Activated CD8-positive, alpha-beta memory T cell treated with anti-CD3 and anti-CD28 coated beads, Interleukin-2, amount 50 U/mL, for 1 hour (primary cell): ENCODE results near the gene SCAI.
"Not testable (repeated sequence)": the region's sequence is repeated elsewhere in the genome, so short reads cannot be mapped to it uniquely, and the experiment has no call there.

Experiments used
- DNase-seq: peaks from one replicate; pipeline ENCODE4 v3.0.0-alpha.2; 2020; ENCODE audit errors: extremely low read depth

The SCAI gene

DNA sequence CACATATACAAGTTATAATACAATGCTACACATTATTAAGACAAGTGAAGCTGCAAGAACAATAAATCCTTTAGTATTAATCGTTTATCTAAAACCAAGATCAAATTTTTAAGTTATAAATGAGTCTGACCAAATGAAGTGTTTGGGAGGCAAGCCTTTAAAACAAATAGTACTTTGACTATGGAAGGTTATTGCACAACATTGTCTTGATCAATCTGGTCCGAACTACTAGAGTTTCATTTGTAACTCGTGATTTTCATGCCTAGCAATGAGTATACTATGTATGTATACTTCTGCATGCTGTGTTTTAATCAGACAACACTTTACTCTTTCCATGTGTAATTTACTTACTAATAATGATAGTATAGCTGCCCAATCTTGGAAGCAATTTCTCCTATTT is 115.3 kb downstream of the SCAI start:
- no peak for DNase-seq

GRCh38 chr9:125024917-125025316 is 118.4 kb downstream of the SCAI start:
- DNase-seq = no peak

- no peak for DNase-seq
Observed at GRCh38 chr9:125021069-125021468, 122.3 kb downstream of the SCAI start.

- DNase-seq = not testable (repeated sequence)
Observed at GRCh38 chr9:125015655-125016054, 127.7 kb downstream of the SCAI start.

- not testable (repeated sequence) for DNase-seq
Observed at GRCh38 chr9:125012013-125012412, 131.3 kb downstream of the SCAI start.

DNA sequence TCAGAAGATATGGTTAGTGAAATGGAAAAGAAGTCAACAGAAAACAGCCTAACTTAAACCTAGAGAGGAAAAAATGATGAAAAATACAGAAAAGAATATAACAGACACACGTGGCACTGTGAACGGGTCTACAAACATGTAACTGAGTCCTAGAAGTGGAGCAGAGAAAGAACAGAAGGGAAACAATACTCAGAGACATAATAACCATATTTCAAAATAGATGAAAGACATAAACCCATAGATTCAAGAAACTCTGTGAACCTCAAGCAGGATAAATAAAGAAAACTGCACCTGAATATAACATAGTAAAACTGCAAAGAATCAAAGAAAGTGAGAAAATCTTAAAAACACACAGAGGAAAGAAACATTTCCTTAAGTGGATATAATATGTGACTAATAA is 134.7 kb downstream of the SCAI start:
- no peak for DNase-seq

DNA sequence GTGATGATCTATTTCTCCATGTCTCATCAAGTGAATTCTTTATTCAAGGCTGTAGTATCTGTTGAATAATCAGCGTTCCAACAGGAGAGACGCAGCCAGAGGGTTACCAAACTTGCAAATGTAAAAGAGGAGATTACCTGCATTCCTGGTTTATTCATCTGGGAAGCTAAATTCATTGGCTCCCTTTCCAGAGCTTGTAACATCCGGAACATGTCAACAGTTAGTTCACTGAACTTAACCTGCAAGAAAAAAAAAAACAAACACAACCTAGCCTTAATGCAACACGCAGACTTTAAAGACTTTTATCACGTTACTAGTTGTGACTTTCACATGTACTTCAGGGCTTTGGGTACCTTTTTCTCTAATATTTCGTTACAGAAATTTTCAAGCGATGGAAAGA is 140.0 kb downstream of the SCAI start:
- DNase-seq = no peak

DNA sequence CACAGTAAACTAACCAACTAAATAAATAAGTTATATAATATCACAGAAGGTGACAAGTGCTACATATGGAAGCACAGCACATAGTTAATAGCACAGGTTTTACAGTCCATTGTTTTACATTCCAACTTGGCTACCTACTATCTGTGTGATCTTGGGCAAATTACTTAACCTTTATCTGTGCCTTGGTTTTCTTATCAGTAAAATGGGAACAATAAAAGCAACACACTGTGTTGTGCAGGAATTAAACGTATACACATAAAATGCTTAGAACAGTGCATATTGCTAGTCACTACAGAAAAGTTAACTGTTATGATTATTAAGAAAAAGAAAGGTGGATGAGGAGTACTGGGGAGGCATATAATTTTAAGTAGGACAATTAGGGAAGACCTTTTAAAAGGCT is 159.6 kb downstream of the SCAI start:
- no peak for DNase-seq

DNA sequence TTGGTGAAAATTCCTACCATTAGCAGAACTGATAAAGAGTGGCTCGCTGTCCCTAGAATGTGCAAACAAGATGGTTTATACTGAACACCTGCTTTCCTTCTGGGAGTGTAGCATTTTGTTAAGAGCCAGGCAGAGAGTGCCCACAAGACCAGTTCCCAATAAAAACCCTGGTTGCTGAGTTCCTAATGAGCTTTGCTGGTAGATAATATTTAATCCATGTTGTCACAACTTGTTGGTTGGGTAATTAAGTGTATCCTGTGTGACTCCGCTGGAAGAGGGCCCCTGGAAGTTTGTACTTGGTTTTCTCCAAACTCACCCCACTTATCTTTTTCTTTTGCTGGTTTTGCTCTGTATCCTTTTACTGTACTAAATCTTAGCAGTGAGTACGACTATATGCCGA is 162.9 kb downstream of the SCAI start:
- no peak for DNase-seq

DNA sequence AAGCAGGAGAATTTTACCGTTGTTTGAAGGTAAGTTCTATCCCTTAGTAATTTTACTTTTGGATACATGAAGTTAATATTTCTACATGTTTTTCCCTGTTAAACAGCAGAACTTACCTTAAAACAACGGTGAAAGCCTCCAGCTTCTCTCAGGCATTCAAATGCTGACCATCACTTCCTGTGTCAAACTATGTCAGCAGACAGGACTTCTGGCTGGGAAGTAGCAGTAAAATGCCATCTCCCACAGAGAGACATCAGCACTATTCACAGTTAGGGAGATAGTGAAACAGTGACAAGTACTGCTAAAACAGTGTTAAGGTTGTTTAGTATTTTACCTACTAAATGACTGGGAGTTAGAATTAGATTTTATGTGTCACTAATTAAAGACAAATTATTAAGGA is 168.2 kb downstream of the SCAI start:
- no peak for DNase-seq

GRCh38 chr9:124973807-124974206 is 169.5 kb downstream of the SCAI start:
- DNase-seq = no peak

DNA sequence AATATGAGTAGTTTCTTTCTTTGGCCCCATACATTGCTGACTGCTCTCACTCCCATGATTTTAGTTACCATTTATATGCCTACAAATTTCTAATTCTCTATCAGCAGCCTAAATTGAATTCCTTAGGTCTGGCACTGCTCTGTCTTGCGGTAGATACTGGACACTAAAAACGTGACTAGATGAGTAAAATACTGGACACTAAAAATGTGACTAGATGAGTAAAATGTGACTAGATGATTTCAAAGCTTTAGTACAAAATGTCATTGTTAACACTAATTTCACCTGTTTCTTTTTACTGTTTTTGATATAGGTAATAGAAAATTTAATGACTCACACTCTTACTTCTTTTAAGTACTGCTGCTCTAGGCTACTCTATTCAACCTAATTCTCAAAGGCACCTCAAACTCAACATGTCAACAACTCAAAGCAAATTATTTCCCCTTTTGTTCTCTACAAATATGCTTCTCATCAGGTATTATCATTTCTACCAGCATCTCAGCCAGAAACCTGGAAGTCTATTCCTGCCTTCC is 171.0 kb downstream of the SCAI start:
- no peak for DNase-seq

DNA sequence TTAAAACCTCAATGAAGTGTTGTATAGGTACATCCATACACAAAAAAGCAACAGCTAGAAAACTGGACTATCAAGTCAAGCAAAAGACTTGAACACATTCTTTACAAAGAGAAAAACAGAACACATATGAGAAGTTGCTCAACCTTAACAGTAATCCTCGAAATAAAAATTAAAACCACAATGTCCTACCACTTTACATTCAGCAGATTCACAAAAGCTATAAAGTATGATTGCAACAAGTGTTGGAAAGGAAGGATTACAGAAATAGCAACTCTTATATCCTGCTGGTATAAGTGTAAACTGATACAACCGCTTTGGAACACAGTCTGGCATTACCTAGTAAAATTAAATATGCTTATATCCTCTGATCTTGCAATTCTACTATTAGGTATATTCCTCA is 173.9 kb downstream of the SCAI start:
- no peak for DNase-seq

DNA sequence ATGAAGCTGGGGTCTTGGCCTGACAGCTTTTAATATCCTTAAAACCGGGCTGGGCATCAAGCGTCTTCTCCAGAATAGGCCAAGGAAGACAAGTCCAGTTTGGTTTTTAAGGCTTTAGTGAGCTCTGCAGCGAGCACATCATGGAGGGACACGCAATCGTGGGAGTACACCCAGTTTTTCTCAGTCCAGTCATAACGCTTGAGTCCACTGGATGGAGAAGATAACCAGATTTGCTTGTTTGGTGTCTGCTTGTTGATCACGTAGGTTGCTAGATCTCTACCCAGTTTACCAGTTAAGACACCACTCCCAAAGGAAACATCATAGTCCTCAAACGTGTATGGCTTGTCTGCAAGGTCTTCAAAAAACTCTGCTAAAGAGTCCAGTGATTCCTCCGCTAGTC is 175.1 kb downstream of the SCAI start:
- no peak for DNase-seq

DNA sequence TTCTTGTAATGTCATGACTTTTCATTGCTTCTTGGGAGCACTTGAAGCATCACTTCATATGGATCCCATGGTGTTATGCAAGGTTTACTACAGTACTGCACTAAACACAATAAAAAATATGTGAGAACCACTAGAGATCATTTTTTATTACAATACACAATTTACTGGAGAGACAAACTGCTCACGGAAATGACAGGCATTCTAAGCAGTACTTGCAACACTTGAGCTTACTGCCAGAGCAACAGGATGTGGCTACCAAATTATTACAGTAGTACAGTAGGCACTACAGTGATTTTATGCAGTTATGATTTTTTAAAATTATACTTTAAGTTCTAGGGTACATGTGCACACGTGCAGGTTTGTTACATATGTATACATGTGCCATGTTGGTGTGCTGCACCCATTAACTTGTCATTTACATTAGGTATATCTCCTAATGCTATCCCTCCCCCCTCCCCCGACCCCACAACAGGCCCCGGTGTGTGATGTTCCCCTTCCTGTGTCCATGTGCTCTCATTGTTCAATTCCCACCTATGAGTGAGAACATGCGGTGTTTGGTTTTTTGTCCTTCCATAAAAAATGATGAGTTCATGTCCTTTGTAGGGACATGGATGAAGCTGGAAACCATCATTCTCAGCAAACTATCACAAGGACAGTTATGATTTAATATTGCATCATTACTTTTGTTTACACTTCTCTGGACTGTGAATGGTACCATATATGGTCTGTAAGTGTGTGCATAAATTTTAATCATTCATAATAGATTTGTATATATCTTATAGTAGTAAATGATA is 177.4 kb downstream of the SCAI start:
- DNase-seq = not testable (repeated sequence)

DNA sequence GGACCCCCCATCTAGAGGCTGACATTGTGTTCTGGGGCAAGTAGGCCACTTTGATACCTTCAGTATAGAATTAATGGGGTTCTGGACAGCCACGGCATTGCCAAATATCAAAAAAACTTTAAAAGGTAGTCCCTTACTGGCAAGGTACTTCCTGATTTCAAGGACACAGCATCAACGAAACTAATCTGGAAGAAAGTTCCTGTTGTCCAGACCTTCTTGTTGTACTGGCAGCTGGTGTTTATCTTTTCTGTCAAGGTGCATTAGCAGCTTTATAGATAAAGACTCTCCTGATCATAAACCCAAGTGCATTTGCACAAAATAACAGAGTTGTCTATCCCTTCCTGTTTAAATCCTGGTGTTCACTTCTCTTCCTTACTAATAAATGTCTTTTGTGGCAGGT is 178.7 kb downstream of the SCAI start:
- DNase-seq = no peak

GRCh38 chr9:124964056-124964455 is 179.3 kb downstream of the SCAI start:
- DNase-seq = no peak

DNA sequence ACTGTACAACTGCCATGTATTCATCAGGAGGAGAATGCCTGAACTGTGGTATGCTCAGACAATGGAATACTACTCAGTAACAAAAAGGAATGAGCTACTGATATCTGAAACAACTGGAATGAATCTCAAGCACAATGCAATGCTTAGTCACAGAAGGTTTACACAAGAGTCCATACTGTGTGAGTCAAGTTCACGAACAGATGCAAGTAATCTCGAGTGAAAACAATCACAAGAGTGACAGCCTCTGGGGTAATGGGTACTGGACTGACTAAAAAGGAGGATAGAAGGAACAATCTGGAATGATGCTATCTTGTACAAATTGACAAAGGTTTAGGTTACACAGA is 182.9 kb downstream of the SCAI start:
- DNase-seq = no peak

GRCh38 chr9:124959671-124960408 is 183.5 kb downstream of the SCAI start:
- DNase-seq = not testable (repeated sequence)

DNA sequence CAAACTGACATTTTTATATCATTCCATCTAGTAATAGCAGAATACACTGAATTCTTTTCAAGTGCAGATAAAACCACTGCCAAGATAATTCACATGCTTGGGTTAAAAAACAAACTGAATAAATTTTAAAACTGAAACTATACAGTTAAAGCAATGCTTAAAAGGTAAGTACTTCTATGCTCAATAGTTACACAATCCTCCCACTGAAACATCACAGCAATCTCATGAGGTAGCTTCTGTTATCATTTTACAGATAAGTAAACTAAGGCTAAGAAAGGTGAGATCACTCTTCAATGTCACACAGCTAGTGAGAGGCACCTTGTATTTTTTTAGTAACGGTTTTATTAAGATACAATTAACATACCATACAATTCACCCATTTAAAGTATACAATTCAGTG is 189.1 kb downstream of the SCAI start:
- no peak for DNase-seq

- DNase-seq = no peak
Observed at GRCh38 chr9:124950050-124950718, 193.1 kb downstream of the SCAI start.

- no peak for DNase-seq
Observed at GRCh38 chr9:124949387-124949786, 193.9 kb downstream of the SCAI start.
